Measurements from ENCODE around the gene BORA. TPM values are rescaled to one million over a fixed set of nuclear protein-coding genes. Genes with fewer than 3 reads are reported as not detected.

Gene BORA
- total and polyA plus RNA-seq, 2 of the 13 experiments (the other 11 are each of a cell fraction or from before 2014, with no cell fraction given) = 4.0 to 17.4 TPM

DNA sequence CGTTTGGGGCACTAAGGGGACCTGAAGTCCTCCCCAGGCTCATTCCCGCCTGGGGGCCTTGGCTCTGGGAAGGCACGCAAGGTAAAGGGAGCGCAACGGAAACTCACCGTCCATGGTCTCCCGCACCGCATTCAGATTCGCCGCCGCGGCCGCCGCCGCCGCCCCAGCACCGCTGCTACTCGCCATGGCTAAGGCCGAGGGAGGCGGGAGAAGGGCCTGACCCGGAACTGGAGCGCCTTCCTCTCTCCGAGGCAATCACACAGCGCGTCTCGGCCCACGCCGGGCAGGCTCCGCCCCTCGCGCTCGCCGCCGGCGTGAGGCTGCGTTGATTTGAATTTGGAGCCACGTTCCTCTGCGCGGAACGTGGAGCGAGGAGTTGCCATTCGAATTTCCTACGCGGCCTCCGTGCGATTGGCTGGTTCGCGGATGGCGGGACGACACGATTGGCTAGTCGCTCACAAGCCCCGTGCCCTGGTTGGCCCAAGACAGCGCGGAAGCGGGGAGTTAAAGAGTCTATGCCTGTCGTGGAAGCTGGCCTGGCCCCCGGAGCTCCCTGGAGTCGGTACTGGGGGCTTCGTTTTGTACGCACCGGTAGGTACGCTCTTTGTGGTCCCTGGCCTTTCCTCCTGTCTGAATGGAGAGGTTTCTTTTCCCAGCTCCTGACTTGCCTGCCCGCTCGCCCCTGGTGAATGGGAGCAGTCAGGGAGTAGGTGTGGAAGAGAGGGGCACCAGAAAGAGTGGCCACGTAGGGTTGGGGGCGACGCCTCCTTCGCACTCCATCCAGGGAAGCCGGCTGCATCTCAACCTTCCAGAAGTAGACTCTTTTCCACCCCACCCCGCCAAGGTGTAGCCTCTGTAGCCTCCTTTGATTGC lies at the start of gene BORA, which contains the start of gene MZT1 (continued):
- TF ChIP-seq ZNF296 (CRISPR knock-in tag; conservative IDR thresholded peaks at IDR 0.05) (no peak), ZSCAN25 (CRISPR knock-in tag; IDR thresholded peaks at IDR 0.05) (peak; percentile 15; the same call in 1 of the 2 replicates), HMG20A (CRISPR knock-in tag; IDR thresholded peaks at IDR 0.05; ENCODE audit: borderline replicate concordance) (no peak), ZNF615 (CRISPR knock-in tag; IDR thresholded peaks at IDR 0.05; ENCODE audit: borderline replicate concordance) (no peak), ZBTB1 (CRISPR knock-in tag; IDR thresholded peaks at IDR 0.05; ENCODE audit: borderline replicate concordance) (no peak), KDM5A (IDR thresholded peaks at IDR 0.05; ENCODE audit: borderline replicate concordance, low read length) (peak; percentile 65), ZMYM3 (CRISPR knock-in tag; IDR thresholded peaks at IDR 0.05) (no peak), ZNF724P (CRISPR knock-in tag; IDR thresholded peaks at IDR 0.05; ENCODE audit: borderline replicate concordance) (peak; percentile 100), ZNF383 (CRISPR knock-in tag; IDR thresholded peaks at IDR 0.05; ENCODE audit: borderline replicate concordance) (no peak), FOXP1 (IDR thresholded peaks at IDR 0.05) (no peak), FOXP1 (CRISPR knock-in tag; IDR thresholded peaks at IDR 0.05) (no peak), ZFP41 (CRISPR knock-in tag; IDR thresholded peaks at IDR 0.05; ENCODE audit: borderline replicate concordance) (peak; percentile 86; the same call in 1 of the 2 replicates), NCOA5 (CRISPR knock-in tag; IDR thresholded peaks at IDR 0.05) (no peak), RORA (CRISPR knock-in tag; IDR thresholded peaks at IDR 0.05) (no peak), TP53 (CRISPR knock-in tag; conservative IDR thresholded peaks at IDR 0.05) (peak; percentile 69; the same call in 1 of the 2 replicates), PAF1 (CRISPR knock-in tag; IDR thresholded peaks at IDR 0.05) (no peak), CREM (IDR thresholded peaks at IDR 0.05) (peak; percentile 63), CREM (CRISPR knock-in tag; IDR thresholded peaks at IDR 0.05) (no peak), SP5 (CRISPR knock-in tag; IDR thresholded peaks at IDR 0.05; ENCODE audit: borderline replicate concordance, low read depth) (no peak), RXRB (CRISPR knock-in tag; IDR thresholded peaks at IDR 0.05; ENCODE audit: borderline replicate concordance) (peak; percentile 73), GATAD1 (CRISPR knock-in tag; IDR thresholded peaks at IDR 0.05) (peak; percentile 84), ZNF563 (CRISPR knock-in tag; IDR thresholded peaks at IDR 0.05) (peak; percentile 11; the same call in 1 of the 2 replicates)
- TF ChIP-seq, protein P1, sequence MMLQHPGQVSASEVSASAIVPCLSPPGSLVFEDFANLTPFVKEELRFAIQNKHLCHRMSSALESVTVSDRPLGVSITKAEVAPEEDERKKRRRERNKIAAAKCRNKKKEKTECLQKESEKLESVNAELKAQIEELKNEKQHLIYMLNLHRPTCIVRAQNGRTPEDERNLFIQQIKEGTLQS (CRISPR knock-in tag; IDR thresholded peaks at IDR 0.05) = no peak
- TF ChIP-seq, protein P2, sequence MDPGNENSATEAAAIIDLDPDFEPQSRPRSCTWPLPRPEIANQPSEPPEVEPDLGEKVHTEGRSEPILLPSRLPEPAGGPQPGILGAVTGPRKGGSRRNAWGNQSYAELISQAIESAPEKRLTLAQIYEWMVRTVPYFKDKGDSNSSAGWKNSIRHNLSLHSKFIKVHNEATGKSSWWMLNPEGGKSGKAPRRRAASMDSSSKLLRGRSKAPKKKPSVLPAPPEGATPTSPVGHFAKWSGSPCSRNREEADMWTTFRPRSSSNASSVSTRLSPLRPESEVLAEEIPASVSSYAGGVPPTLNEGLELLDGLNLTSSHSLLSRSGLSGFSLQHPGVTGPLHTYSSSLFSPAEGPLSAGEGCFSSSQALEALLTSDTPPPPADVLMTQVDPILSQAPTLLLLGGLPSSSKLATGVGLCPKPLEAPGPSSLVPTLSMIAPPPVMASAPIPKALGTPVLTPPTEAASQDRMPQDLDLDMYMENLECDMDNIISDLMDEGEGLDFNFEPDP (CRISPR knock-in tag; conservative IDR thresholded peaks at IDR 0.05) = no peak
- TF ChIP-seq, protein P3, sequence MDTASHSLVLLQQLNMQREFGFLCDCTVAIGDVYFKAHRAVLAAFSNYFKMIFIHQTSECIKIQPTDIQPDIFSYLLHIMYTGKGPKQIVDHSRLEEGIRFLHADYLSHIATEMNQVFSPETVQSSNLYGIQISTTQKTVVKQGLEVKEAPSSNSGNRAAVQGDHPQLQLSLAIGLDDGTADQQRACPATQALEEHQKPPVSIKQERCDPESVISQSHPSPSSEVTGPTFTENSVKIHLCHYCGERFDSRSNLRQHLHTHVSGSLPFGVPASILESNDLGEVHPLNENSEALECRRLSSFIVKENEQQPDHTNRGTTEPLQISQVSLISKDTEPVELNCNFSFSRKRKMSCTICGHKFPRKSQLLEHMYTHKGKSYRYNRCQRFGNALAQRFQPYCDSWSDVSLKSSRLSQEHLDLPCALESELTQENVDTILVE (CRISPR knock-in tag; IDR thresholded peaks at IDR 0.05) = no peak
- TF ChIP-seq, protein P4, sequence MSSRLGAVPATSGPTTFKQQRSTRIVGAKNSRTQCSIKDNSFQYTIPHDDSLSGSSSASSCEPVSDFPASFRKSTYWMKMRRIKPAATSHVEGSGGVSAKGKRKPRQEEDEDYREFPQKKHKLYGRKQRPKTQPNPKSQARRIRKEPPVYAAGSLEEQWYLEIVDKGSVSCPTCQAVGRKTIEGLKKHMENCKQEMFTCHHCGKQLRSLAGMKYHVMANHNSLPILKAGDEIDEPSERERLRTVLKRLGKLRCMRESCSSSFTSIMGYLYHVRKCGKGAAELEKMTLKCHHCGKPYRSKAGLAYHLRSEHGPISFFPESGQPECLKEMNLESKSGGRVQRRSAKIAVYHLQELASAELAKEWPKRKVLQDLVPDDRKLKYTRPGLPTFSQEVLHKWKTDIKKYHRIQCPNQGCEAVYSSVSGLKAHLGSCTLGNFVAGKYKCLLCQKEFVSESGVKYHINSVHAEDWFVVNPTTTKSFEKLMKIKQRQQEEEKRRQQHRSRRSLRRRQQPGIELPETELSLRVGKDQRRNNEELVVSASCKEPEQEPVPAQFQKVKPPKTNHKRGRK (CRISPR knock-in tag; IDR thresholded peaks at IDR 0.05) = no peak
- TF ChIP-seq, protein P5, sequence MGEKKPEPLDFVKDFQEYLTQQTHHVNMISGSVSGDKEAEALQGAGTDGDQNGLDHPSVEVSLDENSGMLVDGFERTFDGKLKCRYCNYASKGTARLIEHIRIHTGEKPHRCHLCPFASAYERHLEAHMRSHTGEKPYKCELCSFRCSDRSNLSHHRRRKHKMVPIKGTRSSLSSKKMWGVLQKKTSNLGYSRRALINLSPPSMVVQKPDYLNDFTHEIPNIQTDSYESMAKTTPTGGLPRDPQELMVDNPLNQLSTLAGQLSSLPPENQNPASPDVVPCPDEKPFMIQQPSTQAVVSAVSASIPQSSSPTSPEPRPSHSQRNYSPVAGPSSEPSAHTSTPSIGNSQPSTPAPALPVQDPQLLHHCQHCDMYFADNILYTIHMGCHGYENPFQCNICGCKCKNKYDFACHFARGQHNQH (CRISPR knock-in tag; IDR thresholded peaks at IDR 0.05) = peak; percentile 88
